Measurements from ENCODE around the gene CDH9.

Gene CDH9

DNA sequence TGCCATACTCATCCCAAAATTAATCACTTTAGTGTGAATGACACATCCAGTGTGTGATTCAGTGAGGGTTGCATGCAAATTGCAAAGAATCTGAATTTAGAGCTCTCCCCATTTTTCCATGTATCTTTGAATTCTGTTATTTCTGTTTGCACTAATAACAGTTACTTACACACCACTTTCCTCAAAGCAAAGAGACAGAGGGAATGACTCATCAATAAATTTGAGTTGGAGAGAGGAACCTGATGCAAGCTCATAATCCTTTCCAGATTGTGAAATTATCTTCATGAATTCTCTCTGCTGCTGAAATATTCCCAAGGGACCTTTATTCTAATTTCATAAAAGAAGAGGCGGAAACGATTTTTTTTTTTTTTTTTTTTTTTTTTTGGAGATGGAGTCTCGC, 204.8 kb downstream of the CDH9 start:
- H3K4me3 ChIP-seq = no peak overlapping the region
- no peak overlapping the region for H3K27ac ChIP-seq
- TF ChIP-seq, protein P1, sequence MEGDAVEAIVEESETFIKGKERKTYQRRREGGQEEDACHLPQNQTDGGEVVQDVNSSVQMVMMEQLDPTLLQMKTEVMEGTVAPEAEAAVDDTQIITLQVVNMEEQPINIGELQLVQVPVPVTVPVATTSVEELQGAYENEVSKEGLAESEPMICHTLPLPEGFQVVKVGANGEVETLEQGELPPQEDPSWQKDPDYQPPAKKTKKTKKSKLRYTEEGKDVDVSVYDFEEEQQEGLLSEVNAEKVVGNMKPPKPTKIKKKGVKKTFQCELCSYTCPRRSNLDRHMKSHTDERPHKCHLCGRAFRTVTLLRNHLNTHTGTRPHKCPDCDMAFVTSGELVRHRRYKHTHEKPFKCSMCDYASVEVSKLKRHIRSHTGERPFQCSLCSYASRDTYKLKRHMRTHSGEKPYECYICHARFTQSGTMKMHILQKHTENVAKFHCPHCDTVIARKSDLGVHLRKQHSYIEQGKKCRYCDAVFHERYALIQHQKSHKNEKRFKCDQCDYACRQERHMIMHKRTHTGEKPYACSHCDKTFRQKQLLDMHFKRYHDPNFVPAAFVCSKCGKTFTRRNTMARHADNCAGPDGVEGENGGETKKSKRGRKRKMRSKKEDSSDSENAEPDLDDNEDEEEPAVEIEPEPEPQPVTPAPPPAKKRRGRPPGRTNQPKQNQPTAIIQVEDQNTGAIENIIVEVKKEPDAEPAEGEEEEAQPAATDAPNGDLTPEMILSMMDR (IDR thresholded peaks at IDR 0.05) = no peak
- H3K36me3 ChIP-seq = no peaks in the 10 kb centered on the region
- no peak for DNase-seq
- no peaks in the 10 kb centered on the region for H3K27me3 ChIP-seq
- H3K9me3 ChIP-seq = no peaks in the 10 kb centered on the region
- no peaks in the 10 kb centered on the region for H3K4me1 ChIP-seq
- intact Hi-C loops (cut with DNase I; ENCODE audit: low total_unique reads) = no loop called here

All from tibial artery (tissue), 4 donors.